ENCODE measurements around the gene SCLY.

SCLY gene

DNA sequence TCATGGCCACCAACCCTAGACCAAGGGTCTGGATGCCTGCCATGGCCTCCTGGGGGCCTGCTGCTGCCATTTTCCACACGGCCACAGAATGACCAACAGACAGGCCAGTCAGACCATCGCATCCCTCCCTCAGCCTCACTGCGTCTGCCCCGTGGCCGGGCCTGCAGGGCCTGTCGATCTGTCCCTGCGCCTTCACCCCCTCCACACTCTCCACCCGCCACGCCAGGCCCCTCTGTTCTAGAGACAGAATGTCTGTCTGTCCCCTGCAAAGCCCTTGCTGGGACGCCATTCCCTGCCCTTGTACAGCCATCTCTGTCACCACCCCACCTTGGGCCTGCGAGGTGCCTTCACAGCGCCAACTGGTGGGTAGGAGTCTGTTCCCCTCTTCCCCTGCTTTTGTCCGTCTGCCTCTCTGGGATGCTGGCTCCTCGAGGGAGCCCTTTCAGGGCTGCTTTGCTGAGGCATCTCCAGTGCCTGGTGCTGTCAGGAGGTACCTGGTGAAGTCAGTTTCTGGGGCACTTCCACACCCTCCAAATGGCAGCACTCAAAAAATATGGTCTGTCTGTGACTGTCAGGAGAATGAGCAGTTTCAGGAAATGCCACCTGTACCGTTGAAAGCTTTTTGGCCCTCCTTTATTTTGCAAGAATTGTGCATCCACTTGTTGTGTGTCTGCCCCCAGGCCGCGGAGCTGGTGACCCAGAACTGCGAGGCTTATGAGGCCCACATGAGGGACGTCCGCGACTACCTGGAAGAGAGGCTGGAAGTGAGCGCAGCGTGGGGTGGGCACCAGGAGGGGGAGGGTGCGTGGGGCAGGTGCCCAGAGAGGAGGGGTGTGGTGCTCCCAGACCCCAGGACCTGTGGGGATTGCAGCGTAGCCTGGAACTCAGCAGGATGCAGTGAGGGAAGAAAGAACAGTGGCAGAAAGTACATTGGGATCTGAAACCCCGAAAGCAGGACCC lies 32.7 kb downstream of the SCLY start:
- TF ChIP-seq, protein P1, sequence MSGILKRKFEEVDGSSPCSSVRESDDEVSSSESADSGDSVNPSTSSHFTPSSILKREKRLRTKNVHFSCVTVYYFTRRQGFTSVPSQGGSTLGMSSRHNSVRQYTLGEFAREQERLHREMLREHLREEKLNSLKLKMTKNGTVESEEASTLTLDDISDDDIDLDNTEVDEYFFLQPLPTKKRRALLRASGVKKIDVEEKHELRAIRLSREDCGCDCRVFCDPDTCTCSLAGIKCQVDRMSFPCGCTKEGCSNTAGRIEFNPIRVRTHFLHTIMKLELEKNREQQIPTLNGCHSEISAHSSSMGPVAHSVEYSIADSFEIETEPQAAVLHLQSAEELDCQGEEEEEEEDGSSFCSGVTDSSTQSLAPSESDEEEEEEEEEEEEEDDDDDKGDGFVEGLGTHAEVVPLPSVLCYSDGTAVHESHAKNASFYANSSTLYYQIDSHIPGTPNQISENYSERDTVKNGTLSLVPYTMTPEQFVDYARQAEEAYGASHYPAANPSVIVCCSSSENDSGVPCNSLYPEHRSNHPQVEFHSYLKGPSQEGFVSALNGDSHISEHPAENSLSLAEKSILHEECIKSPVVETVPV (CRISPR knock-in tag; IDR thresholded peaks at IDR 0.05) = no peak
- TF ChIP-seq, protein P2, sequence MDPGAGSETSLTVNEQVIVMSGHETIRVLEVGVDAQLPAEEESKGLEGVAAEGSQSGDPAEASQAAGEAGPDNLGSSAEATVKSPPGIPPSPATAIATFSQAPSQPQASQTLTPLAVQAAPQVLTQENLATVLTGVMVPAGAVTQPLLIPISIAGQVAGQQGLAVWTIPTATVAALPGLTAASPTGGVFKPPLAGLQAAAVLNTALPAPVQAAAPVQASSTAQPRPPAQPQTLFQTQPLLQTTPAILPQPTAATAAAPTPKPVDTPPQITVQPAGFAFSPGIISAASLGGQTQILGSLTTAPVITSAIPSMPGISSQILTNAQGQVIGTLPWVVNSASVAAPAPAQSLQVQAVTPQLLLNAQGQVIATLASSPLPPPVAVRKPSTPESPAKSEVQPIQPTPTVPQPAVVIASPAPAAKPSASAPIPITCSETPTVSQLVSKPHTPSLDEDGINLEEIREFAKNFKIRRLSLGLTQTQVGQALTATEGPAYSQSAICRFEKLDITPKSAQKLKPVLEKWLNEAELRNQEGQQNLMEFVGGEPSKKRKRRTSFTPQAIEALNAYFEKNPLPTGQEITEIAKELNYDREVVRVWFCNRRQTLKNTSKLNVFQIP (CRISPR knock-in tag; IDR thresholded peaks at IDR 0.05; ENCODE audit: borderline replicate concordance, low read depth) = no peak
- TF ChIP-seq ESRRG (CRISPR knock-in tag; IDR thresholded peaks at IDR 0.05) (no peak), ZNF565 (CRISPR knock-in tag; conservative IDR thresholded peaks at IDR 0.05; ENCODE audit: low read depth) (no peak), GLIS3 (CRISPR knock-in tag; IDR thresholded peaks at IDR 0.05) (no peak), ZFP3 (CRISPR knock-in tag; IDR thresholded peaks at IDR 0.05) (no peak), RARB (CRISPR knock-in tag; IDR thresholded peaks at IDR 0.05) (no peak), TOX (CRISPR knock-in tag; IDR thresholded peaks at IDR 0.05; ENCODE audit: borderline replicate concordance) (no peak)
- TF ChIP-seq, protein P3, sequence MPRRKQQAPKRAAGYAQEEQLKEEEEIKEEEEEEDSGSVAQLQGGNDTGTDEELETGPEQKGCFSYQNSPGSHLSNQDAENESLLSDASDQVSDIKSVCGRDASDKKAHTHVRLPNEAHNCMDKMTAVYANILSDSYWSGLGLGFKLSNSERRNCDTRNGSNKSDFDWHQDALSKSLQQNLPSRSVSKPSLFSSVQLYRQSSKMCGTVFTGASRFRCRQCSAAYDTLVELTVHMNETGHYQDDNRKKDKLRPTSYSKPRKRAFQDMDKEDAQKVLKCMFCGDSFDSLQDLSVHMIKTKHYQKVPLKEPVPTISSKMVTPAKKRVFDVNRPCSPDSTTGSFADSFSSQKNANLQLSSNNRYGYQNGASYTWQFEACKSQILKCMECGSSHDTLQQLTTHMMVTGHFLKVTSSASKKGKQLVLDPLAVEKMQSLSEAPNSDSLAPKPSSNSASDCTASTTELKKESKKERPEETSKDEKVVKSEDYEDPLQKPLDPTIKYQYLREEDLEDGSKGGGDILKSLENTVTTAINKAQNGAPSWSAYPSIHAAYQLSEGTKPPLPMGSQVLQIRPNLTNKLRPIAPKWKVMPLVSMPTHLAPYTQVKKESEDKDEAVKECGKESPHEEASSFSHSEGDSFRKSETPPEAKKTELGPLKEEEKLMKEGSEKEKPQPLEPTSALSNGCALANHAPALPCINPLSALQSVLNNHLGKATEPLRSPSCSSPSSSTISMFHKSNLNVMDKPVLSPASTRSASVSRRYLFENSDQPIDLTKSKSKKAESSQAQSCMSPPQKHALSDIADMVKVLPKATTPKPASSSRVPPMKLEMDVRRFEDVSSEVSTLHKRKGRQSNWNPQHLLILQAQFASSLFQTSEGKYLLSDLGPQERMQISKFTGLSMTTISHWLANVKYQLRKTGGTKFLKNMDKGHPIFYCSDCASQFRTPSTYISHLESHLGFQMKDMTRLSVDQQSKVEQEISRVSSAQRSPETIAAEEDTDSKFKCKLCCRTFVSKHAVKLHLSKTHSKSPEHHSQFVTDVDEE (CRISPR knock-in tag; IDR thresholded peaks at IDR 0.05) = no peak
- ATAC-seq = no peak

DNA sequence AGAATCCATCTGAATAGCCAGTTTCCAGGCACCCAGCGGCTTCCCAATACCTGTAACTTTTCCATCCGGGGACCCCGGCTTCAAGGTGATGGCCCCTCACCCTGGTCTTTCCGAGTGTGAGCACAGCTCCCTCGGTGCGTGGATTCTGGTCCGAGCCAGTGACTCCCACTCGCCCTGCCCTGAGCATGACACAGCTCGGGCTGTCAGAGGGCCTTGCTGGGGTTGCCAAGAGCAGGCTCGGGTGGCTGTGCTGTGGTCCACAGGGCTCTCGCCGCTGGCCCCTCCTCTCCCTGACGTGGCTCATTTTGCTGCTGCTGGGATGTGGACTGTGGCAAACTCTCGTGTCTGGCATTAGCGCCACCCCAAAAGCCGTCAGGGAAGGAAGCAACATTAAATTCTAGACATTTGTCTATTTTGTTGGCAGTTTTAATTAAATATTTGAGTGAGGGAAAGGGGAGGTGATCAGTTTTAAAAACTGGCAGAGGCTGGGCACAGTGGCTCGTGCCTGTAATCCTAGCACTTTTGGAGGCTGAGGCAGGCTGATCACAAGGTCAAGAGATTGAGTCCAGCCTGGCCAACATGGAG lies 33.7 kb downstream of the SCLY start:
- no peak for ATAC-seq
- TF ChIP-seq PPARA (CRISPR knock-in tag; IDR thresholded peaks at IDR 0.05; ENCODE audit: borderline replicate concordance) = no peak
- no peak for TF ChIP-seq ZC3H10 (CRISPR knock-in tag; IDR thresholded peaks at IDR 0.05)

DNA sequence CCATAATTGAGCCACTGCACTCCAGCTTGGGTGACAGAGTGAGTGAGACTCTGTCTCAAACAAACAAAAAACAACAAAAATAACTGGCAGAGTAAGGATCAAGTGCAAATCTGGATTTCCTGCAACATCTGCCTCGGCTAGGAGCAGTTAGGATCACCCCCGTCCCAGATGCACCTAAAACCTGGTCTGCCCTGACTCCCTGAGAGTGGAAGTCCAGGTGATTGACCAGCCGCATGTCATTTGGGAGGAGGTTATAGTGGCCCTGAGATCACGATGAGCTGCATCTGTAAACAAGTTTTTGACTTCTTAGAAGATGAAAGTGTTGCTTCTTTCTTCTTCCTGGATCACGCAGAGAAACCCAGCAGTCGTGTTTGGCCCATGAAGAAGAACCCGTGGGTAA lies 34.3 kb downstream of the SCLY start:
- no peak for ATAC-seq
- TF ChIP-seq ESRRG (CRISPR knock-in tag; IDR thresholded peaks at IDR 0.05) = no peak
- TF ChIP-seq TCF4 (CRISPR knock-in tag; IDR thresholded peaks at IDR 0.05; ENCODE audit: borderline replicate concordance) = no peak
- TF ChIP-seq CSDC2 (CRISPR knock-in tag; IDR thresholded peaks at IDR 0.05) = no peak
- no peak for TF ChIP-seq ZNF70 (CRISPR knock-in tag; IDR thresholded peaks at IDR 0.05)
- TF ChIP-seq, protein P2 (CRISPR knock-in tag; IDR thresholded peaks at IDR 0.05; ENCODE audit: borderline replicate concordance, low read depth) = no peak
- TF ChIP-seq, protein P1 (CRISPR knock-in tag; IDR thresholded peaks at IDR 0.05) = no peak
- TF ChIP-seq ZFP30 (CRISPR knock-in tag; IDR thresholded peaks at IDR 0.05) = no peak
- TF ChIP-seq, protein P4, sequence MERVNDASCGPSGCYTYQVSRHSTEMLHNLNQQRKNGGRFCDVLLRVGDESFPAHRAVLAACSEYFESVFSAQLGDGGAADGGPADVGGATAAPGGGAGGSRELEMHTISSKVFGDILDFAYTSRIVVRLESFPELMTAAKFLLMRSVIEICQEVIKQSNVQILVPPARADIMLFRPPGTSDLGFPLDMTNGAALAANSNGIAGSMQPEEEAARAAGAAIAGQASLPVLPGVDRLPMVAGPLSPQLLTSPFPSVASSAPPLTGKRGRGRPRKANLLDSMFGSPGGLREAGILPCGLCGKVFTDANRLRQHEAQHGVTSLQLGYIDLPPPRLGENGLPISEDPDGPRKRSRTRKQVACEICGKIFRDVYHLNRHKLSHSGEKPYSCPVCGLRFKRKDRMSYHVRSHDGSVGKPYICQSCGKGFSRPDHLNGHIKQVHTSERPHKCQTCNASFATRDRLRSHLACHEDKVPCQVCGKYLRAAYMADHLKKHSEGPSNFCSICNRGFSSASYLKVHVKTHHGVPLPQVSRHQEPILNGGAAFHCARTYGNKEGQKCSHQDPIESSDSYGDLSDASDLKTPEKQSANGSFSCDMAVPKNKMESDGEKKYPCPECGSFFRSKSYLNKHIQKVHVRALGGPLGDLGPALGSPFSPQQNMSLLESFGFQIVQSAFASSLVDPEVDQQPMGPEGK (CRISPR knock-in tag; IDR thresholded peaks at IDR 0.05; ENCODE audit: borderline replicate concordance) = no peak
- no peak for TF ChIP-seq ZFP3 (CRISPR knock-in tag; IDR thresholded peaks at IDR 0.05)
- no peak for TF ChIP-seq ZNF565 (CRISPR knock-in tag; conservative IDR thresholded peaks at IDR 0.05; ENCODE audit: low read depth)
- TF ChIP-seq TOX (CRISPR knock-in tag; IDR thresholded peaks at IDR 0.05; ENCODE audit: borderline replicate concordance) = no peak
- no peak for TF ChIP-seq BACH2 (CRISPR knock-in tag; IDR thresholded peaks at IDR 0.05; ENCODE audit: borderline replicate concordance)
- no peak for TF ChIP-seq ARNTL (CRISPR knock-in tag; IDR thresholded peaks at IDR 0.05; ENCODE audit: borderline replicate concordance, low read depth)
- no peak for TF ChIP-seq RARB (CRISPR knock-in tag; IDR thresholded peaks at IDR 0.05)
- TF ChIP-seq ZC3H10 (CRISPR knock-in tag; IDR thresholded peaks at IDR 0.05) = no peak
- TF ChIP-seq, protein P5, sequence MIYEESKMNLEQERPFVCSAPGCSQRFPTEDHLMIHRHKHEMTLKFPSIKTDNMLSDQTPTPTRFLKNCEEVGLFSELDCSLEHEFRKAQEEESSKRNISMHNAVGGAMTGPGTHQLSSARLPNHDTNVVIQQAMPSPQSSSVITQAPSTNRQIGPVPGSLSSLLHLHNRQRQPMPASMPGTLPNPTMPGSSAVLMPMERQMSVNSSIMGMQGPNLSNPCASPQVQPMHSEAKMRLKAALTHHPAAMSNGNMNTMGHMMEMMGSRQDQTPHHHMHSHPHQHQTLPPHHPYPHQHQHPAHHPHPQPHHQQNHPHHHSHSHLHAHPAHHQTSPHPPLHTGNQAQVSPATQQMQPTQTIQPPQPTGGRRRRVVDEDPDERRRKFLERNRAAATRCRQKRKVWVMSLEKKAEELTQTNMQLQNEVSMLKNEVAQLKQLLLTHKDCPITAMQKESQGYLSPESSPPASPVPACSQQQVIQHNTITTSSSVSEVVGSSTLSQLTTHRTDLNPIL (CRISPR knock-in tag; IDR thresholded peaks at IDR 0.05; ENCODE audit: low read depth) = no peak
- no peak for TF ChIP-seq ZNF8 (CRISPR knock-in tag; IDR thresholded peaks at IDR 0.05)
- TF ChIP-seq GLIS3 (CRISPR knock-in tag; IDR thresholded peaks at IDR 0.05) = no peak
- no peak for TF ChIP-seq PPARA (CRISPR knock-in tag; IDR thresholded peaks at IDR 0.05; ENCODE audit: borderline replicate concordance)
- TF ChIP-seq ISL1 (CRISPR knock-in tag; IDR thresholded peaks at IDR 0.05) = no peak

All from SK-N-SH treated with all-trans-retinoic acid at 6 μM for 48 hours (cell line).